Neural progenitor cell (in vitro differentiated cells): ENCODE measurements around the gene ZNF329. TPM values are rescaled to one million over a fixed set of nuclear protein-coding genes. Genes with fewer than 3 reads are reported as not detected.
A peak's percentile ranks its signal among the peaks of the same experiment; 100 is the strongest.

ENCODE experiments used
- DNase-seq: peaks from one replicate; pipeline ENCODE4 v3.0.0-alpha.2; 2016; ENCODE audit warnings: low spot score
- H2AFZ ChIP-seq: fragments of 200-600 bp; sonication (generic); replicated peaks from 2 replicates; pipeline ENCODE4 v1.6.1; 2016; ENCODE audit warnings: antibody characterized with exemption
- H3F3A ChIP-seq: fragments of 200-600 bp; sonication (generic); 2 replicates; pipeline ENCODE4 v1.6.1; 2016; ENCODE audit warnings: antibody characterized with exemption, low read depth
- H3K27ac ChIP-seq: fragments of 200-600 bp; sonication (generic); 2 replicates; pipeline ENCODE4 v1.5.1; 2016; ENCODE audit warnings: mild to moderate bottlenecking
- H3K27me3 ChIP-seq: fragments of 200-600 bp; sonication (generic); 2 replicates; pipeline ENCODE4 v1.6.1; 2016; ENCODE audit warnings: mild to moderate bottlenecking, moderate library complexity
- H3K36me3 ChIP-seq: fragments of 200-600 bp; sonication (generic); 2 replicates; pipeline ENCODE4 v1.5.1; 2016
- H3K4me1 ChIP-seq: fragments of 200-600 bp; sonication (generic); 2 replicates; pipeline ENCODE4 v1.6.1; 2016; ENCODE audit warnings: mixed run types
- H3K4me2 ChIP-seq: fragments of 200-600 bp; sonication (generic); 2 replicates; pipeline ENCODE4 v1.6.1; 2016
- H3K4me3 ChIP-seq: fragments of 200-600 bp; sonication (generic); 2 replicates; pipeline ENCODE4 v1.5.1; 2016
- H3K79me2 ChIP-seq: fragments of 200-600 bp; sonication (generic); 2 replicates; pipeline ENCODE4 v1.6.1; 2016; ENCODE audit warnings: low read depth
- H3K9ac ChIP-seq: fragments of 200-600 bp; sonication (generic); 2 replicates; pipeline ENCODE4 v1.6.1; 2016
- H3K9me3 ChIP-seq: fragments of 200-600 bp; sonication (generic); 2 replicates; pipeline ENCODE4 v1.5.1; 2016; ENCODE audit warnings: low read depth
- H4K20me1 ChIP-seq: fragments of 200-600 bp; sonication (generic); 2 replicates; pipeline ENCODE4 v1.6.1; 2016; ENCODE audit warnings: low read depth
- H3K27ac Mint-ChIP-seq: 3 replicates; pipeline ENCODE4 v1.8.0; 2021; ENCODE audit warnings: mixed read lengths
- H3K27me3 Mint-ChIP-seq: 2 replicates; pipeline ENCODE4 v1.8.0; 2022; ENCODE audit warnings: low read depth, mild to moderate bottlenecking, inconsistent platforms, moderate library complexity, mixed read lengths; ENCODE audit not compliant: insufficient read depth
- H3K36me3 Mint-ChIP-seq: 3 replicates; pipeline ENCODE4 v1.8.0; 2021; ENCODE audit warnings: mixed read lengths
- H3K4me1 Mint-ChIP-seq: 3 replicates; pipeline ENCODE4 v1.8.0; 2021; ENCODE audit warnings: mixed read lengths
- H3K4me3 Mint-ChIP-seq: 3 replicates; pipeline ENCODE4 v1.8.0; 2021; ENCODE audit warnings: mild to moderate bottlenecking, moderate library complexity, mixed read lengths
- H3K9me3 Mint-ChIP-seq: 3 replicates; pipeline ENCODE4 v1.8.0; 2020; ENCODE audit warnings: mixed read lengths
- EZH2 ChIP-seq: fragments of 200-600 bp; sonication (generic); IDR thresholded peaks from 2 replicates; pipeline ENCODE4 v1.6.1; 2017; ENCODE audit warnings: antibody characterized with exemption, mild to moderate bottlenecking, moderate library complexity
- EZH2phosphoT487 ChIP-seq: fragments of 200-600 bp; sonication (generic); IDR thresholded peaks from 2 replicates; pipeline ENCODE4 v1.6.1; 2017; ENCODE audit warnings: antibody characterized with exemption
- total RNA-seq: library from RNA; depleted of rRNA; stranded (reverse); fragments of >200 nt; gene quantifications from 2 replicates; pipeline ENCODE4 v1.2.3, GENCODE V29; 2015; ENCODE audit warnings: low replicate concordance
- TF ChIP-seq, protein P1 (sequence below): fragments of 200-600 bp; sonication (generic); IDR thresholded peaks from 2 replicates; pipeline ENCODE4 v1.5.1; 2017; ENCODE audit warnings: antibody characterized with exemption, mild to moderate bottlenecking

Gene ZNF329
- total RNA-seq, 1 donor from 2014 or later: 36.2 TPM

DNA sequence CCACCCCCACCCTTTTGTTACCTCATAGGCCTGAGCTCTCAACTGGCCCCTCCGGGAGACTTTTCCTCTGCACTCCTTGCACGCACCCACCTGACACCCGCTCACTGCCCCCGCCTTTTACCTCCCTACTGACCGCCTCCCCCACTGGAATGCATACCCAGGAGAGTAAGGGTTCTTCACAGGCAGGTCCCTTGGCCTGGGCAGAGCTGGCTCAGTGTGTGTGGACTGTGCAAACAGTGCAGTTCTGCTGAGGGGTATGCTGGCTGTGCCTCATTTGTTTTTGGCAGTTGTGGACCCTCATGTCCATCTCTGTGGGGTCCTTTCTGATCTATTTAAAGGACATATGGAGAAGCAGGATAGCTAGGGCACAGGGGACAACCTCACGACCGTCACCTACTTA, 57.5 kb downstream of the ZNF329 start:
- Mint-ChIP-seq H3K27ac (no peak overlapping the region), H3K36me3 (peaks cover 44% of the 10 kb centered on the region), H3K4me1 (no peaks in the 10 kb centered on the region), H3K27me3 (peaks cover 19% of the 10 kb centered on the region), H3K9me3 (peaks cover 70% of the 10 kb centered on the region), H3K4me3 (no peak overlapping the region)
- H3K9me3 ChIP-seq: no peaks in the 10 kb centered on the region
- no peak overlapping the region for H3K9ac ChIP-seq
- DNase-seq: no peak
- H3K4me2 ChIP-seq: no peak overlapping the region
- no peaks in the 10 kb centered on the region for H4K20me1 ChIP-seq
- no peak overlapping the region for H3K4me3 ChIP-seq
- no peak overlapping the region for H2AFZ ChIP-seq
- H3K27ac ChIP-seq: no peak overlapping the region
- H3K36me3 ChIP-seq: no peaks in the 10 kb centered on the region
- peaks cover 44% of the 10 kb centered on the region for H3K79me2 ChIP-seq
- no peaks in the 10 kb centered on the region for H3K27me3 ChIP-seq
- no peaks in the 10 kb centered on the region for H3F3A ChIP-seq
- H3K4me1 ChIP-seq: no peaks in the 10 kb centered on the region
- no peak for TF ChIP-seq EZH2
- TF ChIP-seq EZH2phosphoT487: no peak
- TF ChIP-seq, protein P1, sequence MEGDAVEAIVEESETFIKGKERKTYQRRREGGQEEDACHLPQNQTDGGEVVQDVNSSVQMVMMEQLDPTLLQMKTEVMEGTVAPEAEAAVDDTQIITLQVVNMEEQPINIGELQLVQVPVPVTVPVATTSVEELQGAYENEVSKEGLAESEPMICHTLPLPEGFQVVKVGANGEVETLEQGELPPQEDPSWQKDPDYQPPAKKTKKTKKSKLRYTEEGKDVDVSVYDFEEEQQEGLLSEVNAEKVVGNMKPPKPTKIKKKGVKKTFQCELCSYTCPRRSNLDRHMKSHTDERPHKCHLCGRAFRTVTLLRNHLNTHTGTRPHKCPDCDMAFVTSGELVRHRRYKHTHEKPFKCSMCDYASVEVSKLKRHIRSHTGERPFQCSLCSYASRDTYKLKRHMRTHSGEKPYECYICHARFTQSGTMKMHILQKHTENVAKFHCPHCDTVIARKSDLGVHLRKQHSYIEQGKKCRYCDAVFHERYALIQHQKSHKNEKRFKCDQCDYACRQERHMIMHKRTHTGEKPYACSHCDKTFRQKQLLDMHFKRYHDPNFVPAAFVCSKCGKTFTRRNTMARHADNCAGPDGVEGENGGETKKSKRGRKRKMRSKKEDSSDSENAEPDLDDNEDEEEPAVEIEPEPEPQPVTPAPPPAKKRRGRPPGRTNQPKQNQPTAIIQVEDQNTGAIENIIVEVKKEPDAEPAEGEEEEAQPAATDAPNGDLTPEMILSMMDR: no peak

DNA sequence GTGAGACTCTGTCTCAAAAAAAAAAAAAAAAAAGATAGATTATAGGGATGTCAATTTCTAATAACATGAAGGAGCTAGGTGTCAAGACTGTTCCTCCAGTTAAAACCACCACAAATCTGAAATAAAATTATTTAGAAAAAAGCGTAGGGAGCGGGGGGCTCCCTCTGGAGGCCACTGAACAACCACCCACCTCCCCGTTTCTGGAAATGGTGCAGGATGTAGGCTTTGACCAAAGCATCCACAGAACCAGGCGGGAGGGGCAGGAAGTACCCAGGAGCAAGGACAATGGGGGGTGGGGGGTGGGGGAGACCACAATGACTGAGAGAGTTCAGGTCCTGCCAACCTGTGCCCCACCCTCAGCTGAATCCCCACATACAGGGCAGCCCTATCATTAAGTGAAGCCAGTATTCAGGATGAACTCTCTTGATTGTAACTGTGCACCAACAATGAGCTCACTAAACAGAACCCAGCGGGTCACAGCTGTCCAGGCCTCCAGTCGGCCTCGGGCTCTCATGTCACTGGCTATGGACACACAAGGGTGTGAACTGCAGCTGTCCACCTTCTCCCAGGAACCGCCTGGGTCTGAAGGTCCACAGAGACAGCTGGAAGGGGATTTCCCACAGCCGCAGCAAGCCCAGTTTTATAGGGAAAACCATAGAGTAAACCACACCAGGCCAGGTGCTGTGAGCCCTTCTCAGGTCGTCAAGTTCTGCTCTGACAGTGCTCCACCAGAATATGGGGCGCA, 59.2 kb downstream of the ZNF329 start:
- H3K36me3 Mint-ChIP-seq: peaks cover 45% of the 10 kb centered on the region
- Histone ChIP-seq H3K79me2 (peaks cover 28% of the 10 kb centered on the region), H4K20me1 (no peaks in the 10 kb centered on the region), H2AFZ (no peak overlapping the region), H3K4me2 (no peak overlapping the region), H3K27ac (no peak overlapping the region), H3K4me3 (no peak overlapping the region), H3K9me3 (no peaks in the 10 kb centered on the region), H3F3A (no peaks in the 10 kb centered on the region), H3K36me3 (no peaks in the 10 kb centered on the region), H3K9ac (no peak overlapping the region), H3K4me1 (no peaks in the 10 kb centered on the region), H3K27me3 (no peaks in the 10 kb centered on the region)
- peaks cover 71% of the 10 kb centered on the region for H3K9me3 Mint-ChIP-seq
- TF ChIP-seq EZH2: no peak
- TF ChIP-seq, protein P1: peak; percentile 11
- peaks cover 19% of the 10 kb centered on the region for H3K27me3 Mint-ChIP-seq
- H3K4me3 Mint-ChIP-seq: no peak overlapping the region
- DNase-seq: no peak
- H3K27ac Mint-ChIP-seq: no peak overlapping the region
- H3K4me1 Mint-ChIP-seq: no peaks in the 10 kb centered on the region

DNA sequence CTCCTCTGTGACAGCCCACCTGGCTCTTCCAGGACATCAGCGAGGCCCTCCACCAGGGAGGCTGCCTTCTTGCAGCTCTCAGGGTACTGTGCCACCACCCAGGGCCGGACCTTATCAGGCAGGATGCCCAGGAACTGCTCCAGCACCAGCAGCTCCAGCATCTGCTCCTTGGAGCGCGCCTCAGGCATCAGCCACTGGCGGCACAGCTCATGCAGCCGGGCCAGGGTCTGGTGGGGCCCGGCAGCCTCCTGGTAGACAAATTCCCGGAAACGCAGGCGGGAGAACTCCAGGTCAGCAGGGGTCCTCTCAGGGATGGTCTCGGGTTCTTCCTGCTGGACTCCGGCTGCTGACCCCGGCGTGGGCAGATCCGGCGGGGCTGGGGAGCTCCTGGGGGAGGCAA, 60.7 kb downstream of the ZNF329 start:
- Mint-ChIP-seq H3K4me3 (no peak overlapping the region), H3K9me3 (peaks cover 64% of the 10 kb centered on the region), H3K4me1 (no peaks in the 10 kb centered on the region), H3K27me3 (peaks cover 17% of the 10 kb centered on the region), H3K36me3 (peaks cover 46% of the 10 kb centered on the region), H3K27ac (no peak overlapping the region)
- no peak overlapping the region for H3K4me2 ChIP-seq
- H3F3A ChIP-seq: no peaks in the 10 kb centered on the region
- no peak overlapping the region for H3K4me3 ChIP-seq
- no peaks in the 10 kb centered on the region for H3K36me3 ChIP-seq
- no peaks in the 10 kb centered on the region for H4K20me1 ChIP-seq
- H3K4me1 ChIP-seq: no peaks in the 10 kb centered on the region
- no peak overlapping the region for H3K9ac ChIP-seq
- H3K9me3 ChIP-seq: no peaks in the 10 kb centered on the region
- peaks cover 13% of the 10 kb centered on the region for H3K79me2 ChIP-seq
- no peak for DNase-seq
- no peak overlapping the region for H3K27ac ChIP-seq
- H2AFZ ChIP-seq: no peak overlapping the region
- no peaks in the 10 kb centered on the region for H3K27me3 ChIP-seq
- TF ChIP-seq EZH2 (no peak), EZH2phosphoT487 (no peak)
- TF ChIP-seq, protein P1: no peak
